Fibroblast of skin of back (primary cell): ENCODE data around the gene DAD1.
"Not testable (repeated sequence)": the region's sequence is repeated elsewhere in the genome, so short reads cannot be mapped to it uniquely, and the experiment has no call there.

Experiments
- DNase-seq: peaks from one replicate; pipeline ENCODE4 v3.0.0-alpha.2; 2013

DAD1 gene

DNA sequence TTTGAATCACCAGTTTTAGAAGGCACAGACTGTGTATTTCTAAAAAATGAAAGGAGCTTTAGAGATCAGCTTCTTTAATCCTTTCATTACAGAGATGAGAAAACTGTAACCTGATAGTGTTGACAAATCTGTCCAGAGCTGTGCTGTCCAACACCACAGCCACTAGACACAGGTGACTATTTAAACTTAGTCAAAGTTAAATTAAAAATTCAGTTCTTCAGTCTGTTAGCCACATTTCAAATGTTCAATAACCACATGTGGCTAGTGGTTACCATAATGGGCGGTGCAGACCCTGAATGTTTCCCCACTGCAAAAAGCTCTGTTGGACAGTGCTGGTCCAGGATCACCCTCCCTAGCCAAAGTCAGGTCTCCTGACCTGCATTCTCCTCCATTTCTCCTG lies 21.6 kb downstream of the DAD1 start:
- no peak for DNase-seq

DNA sequence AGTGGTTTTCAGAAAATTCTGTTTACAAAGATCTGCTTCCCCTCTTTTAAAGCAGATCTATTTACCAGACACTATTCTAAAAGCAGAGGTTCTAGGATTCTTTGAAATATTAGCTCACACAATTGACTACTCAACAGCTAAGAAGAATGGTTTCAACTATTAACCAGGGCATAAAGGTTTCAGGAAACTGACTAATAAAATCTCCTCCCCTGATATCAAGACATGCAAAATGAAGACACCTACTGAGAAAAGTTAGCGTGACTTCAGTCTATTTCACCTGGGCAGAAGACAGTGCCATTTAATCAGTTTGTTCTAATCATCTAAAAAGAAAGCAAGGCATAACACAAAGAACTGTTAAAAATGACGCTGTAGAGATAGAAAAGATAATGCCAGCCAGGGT lies 22.2 kb downstream of the DAD1 start:
- DNase-seq = no peak

DNA sequence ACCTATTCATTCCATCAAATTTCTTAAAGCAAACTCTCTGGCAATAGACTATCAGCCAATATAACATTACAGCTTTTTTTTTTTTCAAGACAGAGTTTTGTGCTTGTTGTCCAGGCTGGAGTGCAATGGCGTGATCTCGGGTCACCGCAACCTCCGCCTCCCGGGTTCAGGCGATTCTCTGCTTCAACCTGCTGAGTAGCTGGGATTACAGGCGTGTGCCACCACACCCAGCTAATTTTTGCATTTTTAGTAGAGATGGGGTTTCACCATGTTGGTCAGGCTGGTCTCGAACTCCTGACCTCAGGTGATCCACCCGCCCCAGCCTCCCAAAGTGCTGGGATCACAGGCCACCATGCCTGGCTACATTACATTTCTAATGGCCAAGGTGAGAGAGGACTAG lies 22.8 kb downstream of the DAD1 start:
- DNase-seq = not testable (repeated sequence)

DNA sequence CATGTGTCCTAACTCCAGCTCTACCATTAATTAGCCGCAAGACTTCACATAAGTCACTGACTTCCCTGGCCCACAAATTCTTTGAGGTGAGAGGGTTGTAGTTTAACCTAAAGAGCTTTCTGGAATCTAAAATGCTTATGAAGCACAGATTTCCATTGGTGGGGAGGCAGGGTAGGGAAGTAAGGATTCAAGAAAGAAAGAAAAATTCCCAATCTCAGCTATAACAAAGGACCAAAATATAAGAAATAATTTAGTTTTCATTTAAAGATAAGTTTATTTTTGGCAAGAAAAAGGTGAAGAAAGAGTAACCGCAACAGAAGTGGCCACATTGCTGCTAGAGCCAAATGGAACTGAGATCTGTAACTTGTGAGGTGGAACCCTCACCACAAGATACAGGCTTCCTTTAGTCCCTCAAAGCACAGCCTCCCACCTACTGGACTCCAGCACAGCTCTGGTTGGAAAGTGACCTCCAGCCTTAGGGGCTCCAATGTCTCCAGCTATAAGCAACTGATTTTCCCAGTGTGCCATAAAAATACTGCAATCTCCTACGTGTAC lies 23.6 kb downstream of the DAD1 start:
- DNase-seq = no peak

DNA sequence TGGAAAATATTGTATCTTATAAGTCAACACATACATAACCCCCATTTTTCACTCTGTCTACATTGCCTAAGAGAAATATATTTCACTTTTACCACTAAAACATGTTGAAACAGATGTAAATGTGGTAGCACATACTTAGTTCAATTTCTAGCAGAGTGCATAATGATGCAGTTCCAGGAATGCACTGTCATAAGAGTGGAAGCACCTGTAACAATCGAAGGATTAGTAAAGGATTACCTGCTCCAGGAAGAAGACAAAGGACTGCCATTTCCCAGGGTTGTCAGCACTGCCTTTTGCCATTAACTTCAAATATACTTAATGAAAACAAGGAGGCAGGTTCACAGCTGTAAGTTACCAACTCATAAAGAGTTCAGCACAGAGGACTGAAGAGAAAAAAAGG lies 24.6 kb downstream of the DAD1 start:
- no peak for DNase-seq

DNA sequence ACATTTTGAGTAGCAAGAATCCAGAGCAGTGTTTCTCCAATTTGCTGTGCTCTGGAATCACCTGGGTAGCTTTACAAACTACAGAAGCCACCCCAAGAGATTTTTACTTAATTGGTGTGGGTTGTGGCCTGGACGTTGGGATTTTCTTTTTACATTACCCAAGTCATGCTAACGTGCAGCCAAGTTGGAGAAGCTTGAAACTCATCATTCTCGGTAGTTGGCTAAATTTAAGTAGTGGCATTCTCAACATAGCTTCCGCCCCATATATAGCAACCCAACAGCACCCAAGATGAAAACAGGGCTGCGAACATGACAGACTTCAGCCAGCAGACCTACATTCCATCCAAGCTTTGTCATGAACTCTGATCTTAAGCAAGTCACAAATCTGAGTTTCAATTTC lies 25.0 kb downstream of the DAD1 start:
- DNase-seq = peak; percentile 41

DNA sequence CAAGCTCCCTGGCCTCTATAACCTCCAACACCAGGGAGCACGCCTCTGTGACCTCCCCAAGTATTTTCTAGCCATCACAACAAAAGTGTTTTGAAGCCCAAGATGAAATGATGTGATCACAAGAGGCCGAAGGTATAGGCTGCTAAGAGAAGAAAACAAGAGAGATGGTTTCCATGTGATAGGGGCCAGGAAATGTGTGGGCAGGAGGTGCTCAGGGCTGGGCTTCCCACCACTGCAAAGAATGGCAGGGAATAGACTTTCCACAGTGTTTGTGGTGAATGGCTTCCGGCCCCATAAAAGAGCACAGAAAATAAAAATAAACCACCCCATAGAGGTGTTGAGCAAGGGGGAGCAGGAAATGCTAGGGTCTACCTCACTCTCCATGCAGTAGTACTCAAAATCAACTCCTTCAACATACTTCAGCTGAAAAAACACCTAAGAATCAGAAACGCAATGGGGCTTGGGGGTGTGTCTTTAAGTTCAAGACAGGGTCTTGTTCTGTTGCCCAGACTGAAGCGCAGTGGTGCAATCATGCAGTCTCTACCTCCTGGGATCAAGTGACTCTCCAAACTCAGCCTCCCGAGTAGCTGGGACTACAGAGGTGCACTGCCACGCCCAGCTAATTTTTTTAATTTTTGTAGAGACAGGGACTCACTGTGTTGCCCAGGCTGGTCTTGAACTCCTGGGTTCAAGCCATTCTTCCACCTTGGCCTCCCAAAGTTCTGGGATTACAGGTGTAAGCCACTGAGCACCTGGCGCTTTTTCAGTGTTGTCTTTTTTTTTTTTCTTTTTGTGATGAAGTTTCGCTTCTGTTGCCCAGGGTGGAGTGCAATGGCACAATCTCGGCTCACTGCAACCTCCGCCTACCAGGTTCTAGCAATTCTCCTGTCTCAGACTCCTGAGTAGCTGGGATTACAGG lies 27.1 kb downstream of the DAD1 start:
- no peak for DNase-seq

DNA sequence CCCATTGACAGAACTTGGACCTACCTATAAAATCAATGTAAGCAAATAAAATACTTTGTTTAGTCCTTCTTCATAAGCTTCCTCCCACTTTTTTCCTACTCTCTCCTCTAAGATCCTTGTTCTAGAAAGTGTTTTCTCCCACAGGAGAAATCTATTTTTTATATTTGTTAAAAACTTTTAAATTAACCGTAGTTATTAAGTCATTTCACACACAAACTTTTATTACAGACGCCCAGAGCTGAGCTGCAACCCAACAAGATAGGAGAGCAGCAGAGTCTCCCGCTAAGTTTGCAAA lies 27.7 kb downstream of the DAD1 start:
- no peak for DNase-seq

DNA sequence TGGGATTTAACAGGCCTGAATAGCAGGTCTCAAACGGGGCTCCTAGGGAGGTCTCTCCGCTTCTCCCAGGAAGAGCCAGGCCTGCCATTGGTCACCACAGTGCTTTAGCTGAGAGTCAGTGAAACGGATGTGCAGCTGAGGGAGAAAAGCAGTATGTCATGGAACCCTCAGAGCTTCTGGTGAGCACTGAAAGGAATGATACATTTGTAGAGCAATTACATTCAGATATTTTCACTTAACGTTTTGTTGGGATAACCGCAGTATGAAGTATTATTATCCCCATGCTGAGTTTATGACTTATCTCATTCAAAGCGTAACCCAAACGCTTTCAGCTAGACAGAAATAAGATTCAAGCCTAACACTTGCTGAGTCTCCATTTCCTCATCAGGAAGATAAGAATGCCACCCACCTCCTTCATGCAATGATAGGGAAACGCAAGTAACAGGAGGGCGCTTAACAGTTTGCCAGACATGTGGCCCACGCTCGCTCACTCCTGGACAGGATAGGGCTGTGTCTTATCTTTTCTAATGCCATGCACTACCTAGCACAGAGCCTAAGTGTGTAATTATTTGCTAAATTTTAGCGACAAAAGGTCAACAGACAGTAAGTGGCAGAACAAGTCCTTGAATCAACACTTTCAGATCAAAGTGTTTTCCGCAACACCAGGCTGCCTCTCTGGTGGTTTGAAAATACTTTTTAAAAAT lies 28.2 kb downstream of the DAD1 start:
- no peak for DNase-seq

DNA sequence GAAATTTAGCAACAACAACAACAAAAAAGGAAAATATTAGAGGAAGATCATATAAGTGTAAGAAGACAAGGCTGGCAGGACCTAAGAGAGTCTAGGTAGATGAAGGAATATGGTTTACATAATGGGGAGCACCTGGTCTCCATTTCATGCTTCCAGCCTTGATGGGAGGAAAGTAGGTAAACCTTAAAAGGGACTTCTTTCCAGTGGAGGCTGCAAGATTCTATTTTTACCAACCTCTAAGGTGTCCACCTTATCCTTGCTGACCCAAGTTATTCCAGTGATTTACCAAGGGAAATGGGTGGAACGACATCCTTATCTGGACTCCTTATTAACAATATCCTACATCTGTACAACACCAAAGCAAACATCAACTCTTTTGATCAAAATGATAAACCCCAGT lies 30.0 kb downstream of the DAD1 start:
- DNase-seq = no peak

DNA sequence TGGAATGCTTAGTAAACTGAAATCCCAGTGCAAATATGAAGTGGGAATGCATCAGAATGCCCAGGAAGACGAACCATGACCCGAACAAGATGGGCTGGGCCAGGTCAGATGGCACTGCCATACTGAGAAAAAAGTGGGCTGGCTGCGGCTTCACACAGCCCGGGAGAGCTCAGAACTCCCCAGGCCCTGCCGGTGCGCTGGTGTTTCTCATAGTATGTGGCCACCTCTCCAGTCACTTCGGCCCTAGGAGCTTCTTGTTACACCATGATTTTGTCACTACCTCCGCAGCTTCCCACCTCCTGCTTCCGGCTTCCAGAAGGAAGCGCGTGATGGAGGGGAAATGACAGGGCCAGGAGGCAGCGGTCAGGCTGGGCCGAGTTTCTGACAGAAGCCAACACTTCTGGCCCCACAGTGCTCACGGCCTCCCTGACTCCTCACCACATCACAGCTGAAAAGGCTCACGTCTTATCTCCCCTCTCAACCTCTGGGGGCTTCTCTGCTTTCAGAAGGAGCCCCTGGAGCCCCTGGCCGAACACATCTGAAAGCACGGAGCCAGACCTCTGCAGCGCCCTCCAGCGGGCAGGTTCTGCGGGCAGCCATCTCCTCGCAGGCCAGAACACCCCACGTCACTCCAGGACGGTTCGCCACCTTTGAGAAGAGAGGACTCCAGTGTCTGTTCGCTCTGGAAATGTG lies 30.7 kb downstream of the DAD1 start:
- DNase-seq = no peak

DNA sequence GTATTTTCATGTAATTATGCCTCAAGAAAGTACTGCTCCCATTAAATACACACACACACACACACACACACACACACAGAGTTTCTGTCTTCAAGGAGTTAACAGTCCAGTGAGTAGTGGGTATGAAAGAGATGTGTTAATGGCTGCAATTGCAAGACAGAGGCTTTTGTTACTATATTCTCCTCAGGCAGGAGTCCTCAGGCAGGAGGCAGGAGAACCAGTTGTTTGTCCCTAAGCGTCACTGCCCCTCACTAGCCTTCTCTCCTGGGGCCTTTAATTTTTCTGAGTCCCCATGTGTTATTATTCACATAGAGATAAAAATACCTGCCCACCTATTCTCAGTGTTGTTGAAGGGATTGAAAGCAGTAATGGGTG lies 31.2 kb downstream of the DAD1 start:
- DNase-seq = no peak

DNA sequence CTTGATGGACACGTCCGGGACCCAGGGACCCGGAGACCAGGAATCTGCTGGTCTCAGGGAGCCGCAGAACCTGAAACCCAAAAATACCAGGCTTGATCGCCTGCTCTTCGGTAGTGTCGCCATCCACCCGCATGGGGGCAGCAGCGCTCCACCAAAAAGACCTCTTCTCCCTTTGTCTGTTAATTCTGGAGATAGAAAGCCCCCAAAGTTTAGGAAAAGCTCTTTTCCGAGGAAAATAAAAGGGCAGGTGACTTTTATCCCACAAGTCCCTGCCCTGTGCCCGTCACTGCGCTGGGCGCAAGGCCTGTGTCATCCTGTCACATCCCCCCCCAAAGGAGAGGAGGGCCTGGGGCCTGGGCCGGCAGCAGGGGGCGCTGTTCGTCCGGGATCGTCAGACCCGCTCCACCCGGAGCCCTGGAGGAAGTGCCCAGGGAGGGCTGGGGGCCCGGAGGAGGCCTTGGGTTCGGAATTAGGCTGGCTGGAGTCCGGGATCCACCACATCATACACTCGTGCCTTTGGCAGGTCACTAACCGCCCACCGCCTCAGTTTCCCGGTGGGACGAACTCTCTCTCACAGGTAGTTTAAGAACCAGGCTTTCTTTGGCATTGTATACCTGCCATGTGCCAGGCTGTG lies 31.9 kb downstream of the DAD1 start:
- peak; percentile 68 for DNase-seq

DNA sequence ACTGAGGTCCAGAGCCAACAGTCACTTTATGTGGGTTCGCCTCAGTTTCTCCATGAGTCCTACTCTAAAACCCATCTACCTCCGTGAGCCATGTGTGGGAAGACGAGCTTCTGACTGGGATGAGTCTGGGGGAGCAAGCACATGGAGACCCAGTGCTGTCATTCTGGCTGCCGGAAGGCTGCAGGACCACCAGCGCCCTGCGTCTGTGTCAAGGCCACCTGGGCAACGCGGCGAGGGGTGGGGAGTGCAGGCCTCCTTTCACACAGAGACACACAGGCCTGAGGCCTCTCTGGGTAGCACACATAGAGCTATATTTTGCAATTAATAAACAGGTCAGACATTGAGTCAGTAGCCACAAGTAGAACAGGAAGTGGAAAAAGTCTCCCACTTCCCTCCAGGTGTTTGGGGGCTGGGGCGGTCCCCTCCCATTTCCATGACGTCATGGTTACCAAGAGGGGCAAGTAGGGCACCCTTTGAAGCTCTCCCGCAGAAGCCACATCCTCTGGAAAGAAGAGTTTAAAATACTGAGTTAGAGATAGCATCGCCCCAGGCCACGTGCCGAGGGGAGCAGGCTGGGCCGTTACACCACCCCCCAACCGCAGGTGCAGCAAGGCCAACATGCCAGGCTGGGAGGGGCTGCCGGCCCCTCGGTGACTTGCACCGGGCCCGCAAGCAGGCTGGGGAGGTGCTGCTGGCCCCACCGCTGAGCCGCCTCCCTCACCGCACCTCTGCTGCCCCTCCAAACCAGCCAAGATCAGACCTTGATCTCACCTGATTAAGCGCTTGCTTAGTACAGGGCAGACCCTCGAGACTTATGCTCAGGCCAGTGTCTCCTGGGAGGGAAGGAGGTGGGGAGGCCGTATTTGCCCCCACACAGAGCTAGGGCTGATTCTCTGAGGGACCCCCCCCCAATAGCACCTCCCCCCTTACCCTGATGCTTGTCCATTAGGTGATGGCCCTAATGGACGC lies 32.7 kb downstream of the DAD1 start:
- DNase-seq = no peak

DNA sequence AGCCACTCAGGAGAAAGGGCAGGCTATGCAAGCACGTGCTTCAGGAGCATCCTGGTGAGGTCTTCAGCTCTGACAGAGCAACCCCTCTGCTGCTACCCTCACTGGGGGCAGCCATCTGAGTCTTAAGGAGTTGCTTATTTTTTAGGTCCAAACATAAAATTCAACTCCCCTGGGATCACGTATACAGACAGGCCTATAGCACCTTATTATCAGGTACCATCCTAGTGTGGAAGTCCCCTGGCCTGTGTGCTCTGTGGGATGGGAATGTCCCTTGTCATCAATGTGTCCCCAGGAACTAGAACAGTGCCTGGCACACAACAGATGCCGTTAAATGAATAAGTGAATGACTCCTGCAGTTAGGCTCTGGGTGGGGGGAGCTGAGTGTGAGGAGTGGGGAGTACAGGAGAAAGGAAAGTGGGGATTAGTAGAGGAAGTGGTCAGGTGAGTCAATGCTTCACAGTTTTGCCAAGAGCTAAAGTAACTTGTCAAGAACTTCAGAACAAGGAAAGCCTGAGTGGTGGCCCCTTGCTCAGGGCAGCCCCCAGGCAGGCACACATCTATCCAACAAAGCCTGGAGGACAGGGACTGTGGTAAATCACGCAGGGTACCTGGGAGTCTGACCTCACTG lies 33.5 kb downstream of the DAD1 start:
- DNase-seq = no peak

DNA sequence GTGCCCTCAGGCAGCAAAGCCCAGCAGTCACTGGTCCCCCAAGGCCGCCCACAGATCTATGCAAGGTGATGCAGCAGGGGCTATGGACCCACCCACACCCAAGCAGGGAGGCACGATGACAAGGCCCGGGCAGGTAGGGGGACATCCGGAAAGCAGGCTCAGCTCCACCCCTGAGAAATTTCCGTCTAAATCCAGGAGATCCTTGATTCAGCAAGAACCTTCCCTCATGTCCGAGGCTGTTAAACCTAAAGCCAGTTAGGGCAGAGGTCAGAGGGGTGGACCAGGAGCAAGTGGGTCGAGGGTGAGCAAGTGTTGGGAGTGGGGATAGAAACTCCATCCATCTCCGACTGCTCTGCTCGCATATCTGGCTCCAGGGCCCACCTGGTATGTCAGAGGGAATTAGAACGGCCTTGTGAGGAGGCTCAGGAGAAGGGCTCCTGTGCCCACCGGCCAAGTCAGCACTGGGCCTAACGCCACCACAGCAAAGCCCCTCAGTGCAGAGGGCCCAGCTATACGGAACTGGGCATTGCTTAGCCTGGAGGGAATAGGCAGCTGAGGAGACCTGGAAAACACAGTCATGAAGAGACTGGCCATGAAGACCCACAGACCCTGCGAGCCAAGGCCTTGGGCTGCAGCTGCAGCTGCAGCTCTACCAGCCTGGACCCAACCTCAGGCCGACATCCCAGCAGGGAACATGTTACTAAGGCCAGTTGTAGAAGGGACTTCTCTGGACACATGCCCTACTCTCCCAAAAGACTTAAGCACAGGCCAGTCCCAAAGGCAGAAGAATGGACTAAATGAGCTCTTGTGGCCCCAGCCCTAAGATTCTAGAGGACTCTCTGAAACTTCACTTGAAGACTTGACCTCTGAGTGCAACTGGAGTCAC lies 34.3 kb downstream of the DAD1 start:
- DNase-seq = no peak

DNA sequence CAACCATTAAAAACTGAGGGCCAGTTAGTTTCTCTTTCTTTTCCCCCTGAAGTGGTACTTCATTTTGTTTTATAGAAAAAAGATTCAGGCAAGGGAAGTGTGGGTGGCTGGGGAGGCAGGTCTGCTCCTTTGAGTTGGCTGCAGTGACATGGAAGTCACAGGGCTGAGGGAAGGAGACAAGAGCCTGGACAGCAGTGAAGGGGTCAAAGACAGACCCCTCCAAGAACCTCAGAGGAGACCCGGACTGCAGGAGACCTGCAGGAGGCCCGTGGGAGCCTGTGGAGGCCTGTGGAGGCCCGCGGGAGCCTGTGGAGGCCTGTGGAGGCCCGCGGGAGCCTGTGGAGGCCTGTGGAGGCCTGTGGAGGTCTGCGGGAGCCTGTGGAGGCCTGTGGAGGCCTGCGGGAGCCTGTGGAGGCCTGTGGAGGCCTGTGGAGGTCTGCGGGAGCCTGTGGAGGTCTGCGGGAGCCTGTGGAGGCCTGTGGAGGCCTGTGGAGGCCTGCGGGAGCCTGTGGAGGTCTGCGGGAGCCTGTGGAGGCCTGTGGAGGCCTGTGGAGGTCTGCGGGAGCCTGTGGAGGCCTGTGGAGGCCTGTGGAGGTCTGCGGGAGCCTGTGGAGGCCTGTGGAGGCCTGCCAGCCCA lies 35.0 kb downstream of the DAD1 start:
- DNase-seq = not testable (repeated sequence)

DNA sequence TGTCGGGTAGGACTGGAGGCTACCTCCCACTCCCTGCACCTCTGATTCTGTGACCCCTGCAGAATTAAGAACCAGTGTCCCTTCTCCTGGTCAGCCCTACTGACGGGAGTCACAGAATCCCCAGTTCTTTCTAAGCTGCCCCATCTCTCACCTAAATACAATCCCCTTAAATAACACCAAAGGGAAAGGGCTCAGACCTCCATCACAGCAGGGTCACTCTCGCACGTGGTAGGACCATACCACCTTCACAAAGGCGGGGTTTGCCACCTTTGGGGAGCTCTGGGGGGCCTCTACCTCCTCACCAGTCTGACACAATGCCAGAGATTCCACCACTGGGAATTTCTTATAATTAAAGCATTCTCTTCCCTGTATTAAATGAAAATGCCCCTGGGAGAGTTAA lies 35.6 kb downstream of the DAD1 start:
- DNase-seq = no peak

DNA sequence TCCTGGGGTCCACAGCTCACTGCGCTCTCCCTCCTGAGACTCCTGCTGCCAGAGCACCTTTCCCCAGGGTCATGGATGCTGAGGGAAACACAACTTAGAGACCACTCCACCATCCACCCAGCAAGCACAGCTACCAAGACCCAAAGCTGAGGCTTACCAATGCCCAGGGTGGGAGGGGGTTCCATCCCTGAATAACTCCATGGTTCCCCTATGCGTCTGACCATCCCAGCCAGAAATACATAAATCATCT lies 36.3 kb downstream of the DAD1 start:
- no peak for DNase-seq
